HUES48 (cell line): Measurements from ENCODE around the gene IMMP2L.

Experiments
- H3K27ac ChIP-seq: one replicate; pipeline ENCODE4 v1.7.0; 2013; ENCODE audit warnings: low read depth, low read length, inconsistent platforms
- H3K27me3 ChIP-seq: 2 replicates; pipeline ENCODE4 v1.6.1; 2013; ENCODE audit warnings: mild to moderate bottlenecking, low read length; ENCODE audit not compliant: control insufficient read depth, insufficient read depth
- H3K36me3 ChIP-seq: 2 replicates; pipeline ENCODE4 v1.6.1; 2013; ENCODE audit warnings: low read length; ENCODE audit not compliant: control insufficient read depth, insufficient read depth
- H3K4me1 ChIP-seq: 2 replicates; pipeline ENCODE4 v1.6.1; 2013; ENCODE audit warnings: mild to moderate bottlenecking, low read length; ENCODE audit not compliant: control insufficient read depth, insufficient read depth
- H3K4me3 ChIP-seq: 2 replicates; pipeline ENCODE4 v1.5.1; 2013; ENCODE audit warnings: mild to moderate bottlenecking, low read depth, low read length
- H3K9ac ChIP-seq: 2 replicates; pipeline ENCODE4 v1.6.1; 2013; ENCODE audit warnings: mild to moderate bottlenecking, low read depth, low read length, moderate library complexity
- H3K9me3 ChIP-seq: 2 replicates; pipeline ENCODE4 v1.6.1; 2013; ENCODE audit warnings: low read length; ENCODE audit not compliant: control insufficient read depth, insufficient read depth

Gene IMMP2L

GRCh38 chr7:111184987-111185386, 377.3 kb downstream of the IMMP2L start:
- H3K9me3 ChIP-seq, result no peaks in the 10 kb centered on the region
- no peaks in the 10 kb centered on the region for H3K36me3 ChIP-seq
- H3K4me1 ChIP-seq, result no peaks in the 10 kb centered on the region
- no peak overlapping the region for H3K9ac ChIP-seq
- H3K27me3 ChIP-seq, result no peaks in the 10 kb centered on the region
- H3K27ac ChIP-seq, result no peak overlapping the region
- no peak overlapping the region for H3K4me3 ChIP-seq

DNA sequence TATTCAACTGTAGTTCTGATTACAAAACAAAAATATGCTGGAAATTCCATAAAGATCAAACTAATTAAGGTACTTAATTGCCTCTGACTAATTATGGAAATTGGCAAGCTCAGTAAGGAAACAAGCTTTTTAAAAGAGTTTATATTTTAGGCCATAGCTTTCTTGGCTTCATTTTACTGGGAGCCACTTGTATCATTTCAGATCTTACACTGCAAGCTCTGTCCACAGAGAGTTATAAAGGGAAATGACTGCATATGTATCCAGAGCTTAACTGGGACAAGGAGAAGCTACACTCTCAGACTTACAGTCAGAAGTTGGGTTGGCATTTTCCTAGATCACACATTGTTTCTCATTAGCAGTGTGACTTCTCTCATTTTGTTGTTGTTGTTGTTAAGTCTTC, 379.0 kb downstream of the IMMP2L start:
- no peak overlapping the region for H3K27ac ChIP-seq
- H3K9ac ChIP-seq, result no peak overlapping the region
- H3K27me3 ChIP-seq, result no peaks in the 10 kb centered on the region
- no peak overlapping the region for H3K4me3 ChIP-seq
- H3K9me3 ChIP-seq, result no peaks in the 10 kb centered on the region
- H3K36me3 ChIP-seq, result no peaks in the 10 kb centered on the region
- no peaks in the 10 kb centered on the region for H3K4me1 ChIP-seq

DNA sequence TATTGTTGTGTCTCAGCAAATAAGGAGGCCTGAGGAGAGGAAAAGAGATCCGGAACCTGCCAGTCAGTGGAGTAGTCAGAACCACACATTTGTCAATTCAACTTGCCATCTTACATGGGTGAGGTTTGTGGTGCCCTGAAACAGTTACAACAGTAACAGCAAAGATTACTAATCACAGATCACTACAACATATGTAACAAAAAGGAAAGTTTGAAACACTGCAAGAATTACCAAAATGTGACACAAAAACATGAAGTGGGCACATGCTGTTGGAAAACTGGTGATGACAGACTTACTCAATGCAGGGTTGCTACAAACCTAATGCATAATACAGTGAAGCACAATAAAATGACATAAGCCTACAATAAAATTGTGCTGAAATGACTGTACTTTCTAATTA, 382.0 kb downstream of the IMMP2L start:
- Histone ChIP-seq H3K9me3 (no peaks in the 10 kb centered on the region), H3K4me1 (no peaks in the 10 kb centered on the region), H3K4me3 (no peak overlapping the region), H3K27me3 (no peaks in the 10 kb centered on the region), H3K27ac (no peak overlapping the region), H3K36me3 (no peaks in the 10 kb centered on the region), H3K9ac (no peak overlapping the region)

GRCh38 chr7:111175908-111176441, 386.3 kb downstream of the IMMP2L start:
- H3K9ac ChIP-seq, result no peak overlapping the region
- H3K27me3 ChIP-seq, result no peaks in the 10 kb centered on the region
- H3K27ac ChIP-seq, result no peak overlapping the region
- no peak overlapping the region for H3K4me3 ChIP-seq
- H3K9me3 ChIP-seq, result no peaks in the 10 kb centered on the region
- no peaks in the 10 kb centered on the region for H3K4me1 ChIP-seq
- no peaks in the 10 kb centered on the region for H3K36me3 ChIP-seq

DNA sequence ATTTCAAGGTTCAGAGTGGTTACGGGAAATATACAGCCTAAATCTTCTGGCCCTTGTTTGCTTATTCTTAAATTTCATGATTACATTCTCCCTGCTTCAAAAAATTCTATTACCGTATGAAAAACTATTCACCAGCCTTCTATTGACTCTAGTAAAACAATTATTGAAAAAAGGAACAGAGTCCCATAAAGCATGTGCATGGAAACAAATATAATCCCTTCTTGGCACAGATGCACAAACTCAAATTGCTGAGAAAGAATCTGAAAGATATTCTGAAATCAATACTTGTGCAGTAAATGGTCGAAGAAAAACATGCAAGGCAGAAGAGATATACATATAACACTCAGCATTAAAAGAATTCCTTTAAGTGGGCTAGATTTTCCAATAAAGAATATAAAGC, 387.8 kb downstream of the IMMP2L start:
- no peak overlapping the region for H3K27ac ChIP-seq
- no peaks in the 10 kb centered on the region for H3K36me3 ChIP-seq
- no peaks in the 10 kb centered on the region for H3K9me3 ChIP-seq
- no peak overlapping the region for H3K9ac ChIP-seq
- H3K27me3 ChIP-seq, result no peaks in the 10 kb centered on the region
- H3K4me1 ChIP-seq, result no peaks in the 10 kb centered on the region
- no peak overlapping the region for H3K4me3 ChIP-seq

GRCh38 chr7:111173990-111174389, 388.3 kb downstream of the IMMP2L start:
- Histone ChIP-seq H3K4me1 (no peaks in the 10 kb centered on the region), H3K9ac (no peak overlapping the region), H3K27me3 (no peaks in the 10 kb centered on the region), H3K36me3 (no peaks in the 10 kb centered on the region), H3K9me3 (no peaks in the 10 kb centered on the region), H3K27ac (no peak overlapping the region), H3K4me3 (no peak overlapping the region)

DNA sequence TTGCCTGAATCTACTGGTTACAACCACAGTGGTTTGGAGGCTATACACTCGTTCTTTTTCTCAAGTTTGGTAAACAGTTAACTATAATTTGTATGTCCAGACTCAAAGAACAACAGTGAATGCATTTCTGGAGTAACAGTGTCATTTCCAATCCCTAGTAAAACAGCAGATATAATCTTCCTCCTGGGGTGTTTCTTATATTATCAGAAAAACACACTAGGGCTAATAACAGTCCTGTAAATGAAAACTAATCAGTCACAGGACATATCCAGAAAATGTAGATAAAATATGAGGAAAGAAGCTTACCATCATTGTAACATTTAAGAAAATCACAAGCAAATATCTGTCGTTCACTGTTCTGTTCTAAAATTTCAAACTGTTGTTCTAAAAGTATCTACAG, 388.8 kb downstream of the IMMP2L start:
- Histone ChIP-seq H3K9ac (no peak overlapping the region), H3K4me3 (no peak overlapping the region), H3K27ac (no peak overlapping the region), H3K36me3 (no peaks in the 10 kb centered on the region), H3K27me3 (no peaks in the 10 kb centered on the region), H3K9me3 (no peaks in the 10 kb centered on the region), H3K4me1 (no peaks in the 10 kb centered on the region)

GRCh38 chr7:111172564-111173257, 389.6 kb downstream of the IMMP2L start:
- no peak overlapping the region for H3K9ac ChIP-seq
- H3K36me3 ChIP-seq, result no peaks in the 10 kb centered on the region
- no peak overlapping the region for H3K27ac ChIP-seq
- no peak overlapping the region for H3K4me3 ChIP-seq
- no peaks in the 10 kb centered on the region for H3K27me3 ChIP-seq
- no peaks in the 10 kb centered on the region for H3K4me1 ChIP-seq
- no peaks in the 10 kb centered on the region for H3K9me3 ChIP-seq

GRCh38 chr7:111168182-111168581, 394.1 kb downstream of the IMMP2L start:
- Histone ChIP-seq H3K27me3 (no peaks in the 10 kb centered on the region), H3K4me1 (no peaks in the 10 kb centered on the region), H3K36me3 (no peaks in the 10 kb centered on the region), H3K9me3 (no peaks in the 10 kb centered on the region), H3K27ac (no peak overlapping the region), H3K4me3 (no peak overlapping the region), H3K9ac (no peak overlapping the region)

DNA sequence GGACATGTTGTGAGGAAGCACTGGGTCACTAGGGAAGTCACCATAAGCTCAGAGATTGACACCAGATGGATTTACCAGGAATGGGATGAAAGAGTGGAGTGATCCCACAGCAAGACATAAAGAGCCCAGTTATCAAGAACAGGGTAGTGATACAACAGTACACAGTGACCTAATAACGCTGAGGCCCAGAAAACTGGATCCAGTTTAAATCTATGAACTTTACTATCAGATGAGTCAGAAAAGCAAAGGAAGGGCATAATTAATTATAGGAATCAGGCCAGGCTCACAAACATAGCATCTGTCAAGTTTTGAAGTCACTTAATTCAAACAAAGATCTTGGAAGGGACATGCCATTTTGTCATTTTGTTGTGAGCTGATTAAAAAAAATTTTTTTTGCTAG, 397.9 kb downstream of the IMMP2L start:
- no peaks in the 10 kb centered on the region for H3K9me3 ChIP-seq

GRCh38 chr7:111162692-111163091, 399.6 kb downstream of the IMMP2L start:
- no peaks in the 10 kb centered on the region for H3K4me1 ChIP-seq
- no peaks in the 10 kb centered on the region for H3K27me3 ChIP-seq
- H3K36me3 ChIP-seq, result no peaks in the 10 kb centered on the region
- no peak overlapping the region for H3K4me3 ChIP-seq
- H3K27ac ChIP-seq, result no peak overlapping the region
- no peak overlapping the region for H3K9ac ChIP-seq
- H3K9me3 ChIP-seq, result no peaks in the 10 kb centered on the region

More for the DNA sequence above, 397.9 kb downstream of the IMMP2L start:
- no peaks in the 10 kb centered on the region for H3K4me1 ChIP-seq
- H3K36me3 ChIP-seq, result no peaks in the 10 kb centered on the region
- H3K27me3 ChIP-seq, result no peaks in the 10 kb centered on the region
- no peak overlapping the region for H3K27ac ChIP-seq
- H3K4me3 ChIP-seq, result no peak overlapping the region
- no peak overlapping the region for H3K9ac ChIP-seq
